Small intestine (tissue), 7 donors: ENCODE results near the gene PRRT4. TPM values are rescaled to one million over a fixed set of nuclear protein-coding genes. Genes with fewer than 3 reads are reported as not detected.

Source experiments
- DNase-seq, 2 donors: peaks; one replicate each; pipeline versions ENCODE4 v3.0.0 to v3.0.0-alpha.2; 2013
- FAIRE-seq: peaks from 2 replicates; lab custom pipeline; 2012; peaks lifted over from hg19 to GRCh38; lab: Jason Lieb, UNC
- H3K27ac ChIP-seq, 3 donors: one replicate each; pipeline ENCODE4 v1.5.1; 2013; ENCODE audit warnings: low read length in 2 of 3, mild to moderate bottlenecking in 2 of 3, control low read depth in 1 of 3, inconsistent platforms in 1 of 3, low read depth in 1 of 3, moderate library complexity in 1 of 3
- H3K27me3 ChIP-seq, 3 donors: one replicate each; pipeline ENCODE4 v1.6.1; 2013; ENCODE audit warnings: low read length in 3 of 3, inconsistent platforms in 1 of 3; ENCODE audit not compliant: control insufficient read depth in 3 of 3, insufficient read depth in 3 of 3
- H3K36me3 ChIP-seq, 3 donors: one replicate each; pipeline ENCODE4 v1.6.1; 2013; ENCODE audit warnings: low read length in 3 of 3, inconsistent platforms in 1 of 3, low read depth in 1 of 3, mild to moderate bottlenecking in 1 of 3, moderate library complexity in 1 of 3; ENCODE audit not compliant: control insufficient read depth in 3 of 3, insufficient read depth in 2 of 3
- H3K4me1 ChIP-seq, 3 donors: one replicate each; pipeline ENCODE4 v1.6.1; 2013; ENCODE audit warnings: low read length in 2 of 3, inconsistent platforms in 1 of 3, low read depth in 1 of 3, mild to moderate bottlenecking in 1 of 3, moderate library complexity in 1 of 3; ENCODE audit not compliant: control insufficient read depth in 3 of 3, insufficient read depth in 2 of 3
- H3K4me3 ChIP-seq, 3 donors: one replicate each; pipeline ENCODE4 v1.5.1; 2013; ENCODE audit warnings: low read length in 3 of 3, control low read depth in 1 of 3, inconsistent platforms in 1 of 3, low read depth in 1 of 3, mild to moderate bottlenecking in 1 of 3, moderate library complexity in 1 of 3
- H3K9me3 ChIP-seq, 2 donors: one replicate each; pipeline ENCODE4 v1.6.1; 2013; ENCODE audit warnings: low read depth in 1 of 2, low read length in 1 of 2; ENCODE audit not compliant: control insufficient read depth in 2 of 2, insufficient read depth in 1 of 2
- WGBS, 3 donors: extraction: QIAGEN DNeasy Blood & Tissue Kit; methylation state at CpG; one replicate each; pipeline ENCODE4 v1.1.7; 2013; 5-methylcytosine and 5-hydroxymethylcytosine counted together
- polyA plus RNA-seq, 4 donors: library from polyadenylated mRNA; stranded (reverse) in 3 of 4; unstranded in 1 of 4; fragments of 200-250 nt in 3 of 4; fragments of 120-200 nt in 1 of 4; gene quantifications; one replicate each; pipeline versions ENCODE4 v1.2.1 to v1.2.3, GENCODE V29; 2013
- donor health status: healthy with polysubstance abuse.
- donor health status: control.
- donor health status: control.
- donor health status: Bipolar disorder and iron deficiency.
- donor health status: healthy.

Gene PRRT4
- polyA plus RNA-seq, 4 donors = 0.49 to 1.3 TPM; not detected in 2

GRCh38 chr7:128374041-128374440, 12.6 kb upstream of the PRRT4 start:
- no peak for FAIRE-seq
- WGBS, 3 donors = 26 to 54% (median 29%) methylated on average over 1 of the region's 1 CpG

GRCh38 chr7:128373606-128374005, 12.1 kb upstream of the PRRT4 start:
- no peak overlapping the region for H3K4me3 ChIP-seq
- no peaks in the 10 kb centered on the region for H3K27me3 ChIP-seq
- FAIRE-seq = no peak
- H3K9me3 ChIP-seq = no peaks in the 10 kb centered on the region
- no peaks in the 10 kb centered on the region for H3K4me1 ChIP-seq
- no peak for DNase-seq
- H3K36me3 ChIP-seq = no peaks in the 10 kb centered on the region
- WGBS, 3 donors = 79 to 95% (median 91%) methylated on average over 2 of the region's 2 CpGs
- no peak overlapping the region for H3K27ac ChIP-seq

More at GRCh38 chr7:128374041-128374440, 12.6 kb upstream of the PRRT4 start:
- no peak for DNase-seq
- H3K27me3 ChIP-seq = no peaks in the 10 kb centered on the region
- H3K4me3 ChIP-seq = no peak overlapping the region
- no peaks in the 10 kb centered on the region for H3K36me3 ChIP-seq
- no peaks in the 10 kb centered on the region for H3K9me3 ChIP-seq
- no peaks in the 10 kb centered on the region for H3K4me1 ChIP-seq
- no peak overlapping the region for H3K27ac ChIP-seq

GRCh38 chr7:128370491-128370890, 9.0 kb upstream of the PRRT4 start:
- no peak overlapping the region for H3K27ac ChIP-seq
- H3K9me3 ChIP-seq = no peaks in the 10 kb centered on the region
- no peak overlapping the region for H3K4me3 ChIP-seq
- peaks cover 0 to 12% (median 0%) of the 10 kb centered on the region in 3 donors for H3K27me3 ChIP-seq
- FAIRE-seq (no peak), DNase-seq (no peak)
- H3K4me1 ChIP-seq = no peaks in the 10 kb centered on the region
- 88 to 93% (median 90%) methylated on average over 4 of the region's 4 CpGs for WGBS, 3 donors
- no peaks in the 10 kb centered on the region for H3K36me3 ChIP-seq

GRCh38 chr7:128366986-128367385, 5.5 kb upstream of the PRRT4 start:
- no peak for FAIRE-seq
- Histone ChIP-seq H3K27ac (no peak overlapping the region), H3K27me3 (peaks cover 0 to 41% (median 6%) of the 10 kb centered on the region in 3 donors), H3K4me3 (no peak overlapping the region), H3K9me3 (no peaks in the 10 kb centered on the region), H3K4me1 (peaks cover 0 to 3% (median 0%) of the 10 kb centered on the region in 3 donors), H3K36me3 (no peaks in the 10 kb centered on the region)
- no peak for DNase-seq

- FAIRE-seq (no peak), DNase-seq (peak in 1 of 2 donors; percentile 43)
- Histone ChIP-seq H3K4me3 (no peak overlapping the region), H3K9me3 (no peaks in the 10 kb centered on the region), H3K27me3 (peaks cover 0 to 44% (median 6%) of the 10 kb centered on the region in 3 donors), H3K4me1 (peaks cover 0 to 4% (median 0%) of the 10 kb centered on the region in 3 donors), H3K36me3 (no peaks in the 10 kb centered on the region), H3K27ac (no peak overlapping the region)
- 21 to 44% (median 30%) methylated on average over 1 of the region's 1 CpG for WGBS, 3 donors
These were observed 4.8 kb upstream of the PRRT4 start for GRCh38 chr7:128366300-128366699.

- FAIRE-seq = no peak
- Histone ChIP-seq H3K4me3 (no peak overlapping the region), H3K4me1 (peaks cover 0 to 6% (median 0%) of the 10 kb centered on the region in 3 donors), H3K27me3 (peaks cover 0 to 53% (median 13%) of the 10 kb centered on the region in 3 donors), H3K36me3 (no peaks in the 10 kb centered on the region), H3K9me3 (no peaks in the 10 kb centered on the region), H3K27ac (no peak overlapping the region)
- WGBS, 3 donors = 85 to 90% (median 87%) methylated on average over 2 of the region's 2 CpGs
- DNase-seq = no peak
These were observed 3.9 kb upstream of the PRRT4 start for GRCh38 chr7:128365432-128365831.

GRCh38 chr7:128364166-128364870, 2.8 kb upstream of the PRRT4 start:
- Histone ChIP-seq H3K4me1 (peaks cover 0 to 6% (median 0%) of the 10 kb centered on the region in 3 donors), H3K27ac (no peak overlapping the region), H3K27me3 (peaks cover 9 to 64% (median 13%) of the 10 kb centered on the region in 3 donors), H3K36me3 (no peaks in the 10 kb centered on the region), H3K4me3 (no peak overlapping the region), H3K9me3 (no peaks in the 10 kb centered on the region)
- 67 to 77% (median 68%) methylated on average over 4 of the region's 4 CpGs for WGBS, 3 donors
- DNase-seq (no peak), FAIRE-seq (no peak)

GRCh38 chr7:128363261-128363721, 1.8 kb upstream of the PRRT4 start:
- H3K4me3 ChIP-seq = no peak overlapping the region
- no peak overlapping the region for H3K27ac ChIP-seq
- H3K36me3 ChIP-seq = no peaks in the 10 kb centered on the region
- WGBS, 3 donors = 83 to 87% (median 83%) methylated on average over 6 of the region's 6 CpGs
- H3K4me1 ChIP-seq = peaks cover 0 to 6% (median 0%) of the 10 kb centered on the region in 3 donors
- FAIRE-seq (no peak), DNase-seq (no peak)
- no peaks in the 10 kb centered on the region for H3K9me3 ChIP-seq
- peaks cover 9 to 65% (median 13%) of the 10 kb centered on the region in 3 donors for H3K27me3 ChIP-seq
